Testis (tissue), 2 donors: ENCODE data around the gene PRTFDC1.

Source experiments
- CTCF ChIP-seq, 3 experiments: fragments of 450-650 bp in 2 of 3; fragments of 200-600 bp in 1 of 3; sonication (generic) in 1 of 3; IDR thresholded peaks; one replicate each; pipeline ENCODE4 v1.5.1; 2016 to 2019; ENCODE audit warnings: antibody characterized with exemption in 3 of 3, mild to moderate bottlenecking in 2 of 3, moderate library complexity in 1 of 3
- POLR2A ChIP-seq: fragments of 450-650 bp; IDR thresholded peaks from one replicate; pipeline ENCODE4 v1.6.1; 2017; ENCODE audit warnings: antibody characterized with exemption, mild to moderate bottlenecking, moderate library complexity

- TF ChIP-seq CTCF (IDR thresholded peaks at IDR 0.05) (no peak), POLR2A (no peak)
These were observed 128.3 kb downstream of the PRTFDC1 start for GRCh38 chr10:24824124-24824523.
